ENCODE results near the gene CHMP4A.

Gene CHMP4A

GRCh38 chr14:24235804-24236688 lies 22.8 kb upstream of the CHMP4A start:
- Histone ChIP-seq H3K4me3 (ENCODE audit: low read depth in 1 of 2, low read length in 2 of 2) (no peak overlapping the region), H3K9ac (ENCODE audit: low read depth in 1 of 2, low read length in 2 of 2) (no peak overlapping the region), H3K4me1 (ENCODE audit: control insufficient read depth in 1 of 2, insufficient read depth in 2 of 2, low read length in 2 of 2) (peaks cover 42 to 46% of the 10 kb centered on the region in 2 donors), H3K36me3 (ENCODE audit: control insufficient read depth in 1 of 2, insufficient read depth in 2 of 2, low read length in 2 of 2) (peaks cover 45 to 63% of the 10 kb centered on the region in 2 donors), H3K27me3 (ENCODE audit: control insufficient read depth in 1 of 2, insufficient read depth in 2 of 2, low read length in 2 of 2) (no peaks in the 10 kb centered on the region), H3K9me3 (ENCODE audit: control insufficient read depth in 1 of 2, low read length in 2 of 2) (no peaks in the 10 kb centered on the region), H3K27ac (ENCODE audit: low read depth, low read length) (no peak overlapping the region)

- Histone ChIP-seq H3K9me3 (ENCODE audit: control insufficient read depth in 1 of 2, low read length in 2 of 2) (no peaks in the 10 kb centered on the region), H3K27ac (ENCODE audit: low read depth, low read length) (no peak overlapping the region), H3K36me3 (ENCODE audit: control insufficient read depth in 1 of 2, insufficient read depth in 2 of 2, low read length in 2 of 2) (peaks cover 29 to 47% of the 10 kb centered on the region in 2 donors), H3K27me3 (ENCODE audit: control insufficient read depth in 1 of 2, insufficient read depth in 2 of 2, low read length in 2 of 2) (no peaks in the 10 kb centered on the region), H3K4me1 (ENCODE audit: control insufficient read depth in 1 of 2, insufficient read depth in 2 of 2, low read length in 2 of 2) (peaks cover 28 to 33% of the 10 kb centered on the region in 2 donors), H3K9ac (ENCODE audit: low read depth in 1 of 2, low read length in 2 of 2) (no peak overlapping the region), H3K4me3 (ENCODE audit: low read depth in 1 of 2, low read length in 2 of 2) (no peak overlapping the region)
Measured at GRCh38 chr14:24234095-24235005, 21.1 kb upstream of the CHMP4A start.

- Histone ChIP-seq H3K4me1 (ENCODE audit: control insufficient read depth in 1 of 2, insufficient read depth in 2 of 2, low read length in 2 of 2) (peaks cover 23 to 29% of the 10 kb centered on the region in 2 donors), H3K27ac (ENCODE audit: low read depth, low read length) (no peak overlapping the region), H3K9me3 (ENCODE audit: control insufficient read depth in 1 of 2, low read length in 2 of 2) (no peaks in the 10 kb centered on the region), H3K27me3 (ENCODE audit: control insufficient read depth in 1 of 2, insufficient read depth in 2 of 2, low read length in 2 of 2) (no peaks in the 10 kb centered on the region), H3K9ac (ENCODE audit: low read depth in 1 of 2, low read length in 2 of 2) (peak overlapping the region in 1 of 2 donors; percentile 92), H3K4me3 (ENCODE audit: low read depth in 1 of 2, low read length in 2 of 2) (peak overlapping the region; percentile 85 to 96), H3K36me3 (ENCODE audit: control insufficient read depth in 1 of 2, insufficient read depth in 2 of 2, low read length in 2 of 2) (peaks cover 26 to 38% of the 10 kb centered on the region in 2 donors)
Measured at GRCh38 chr14:24233538-24233866, 20.2 kb upstream of the CHMP4A start.

GRCh38 chr14:24232645-24233537 lies 19.6 kb upstream of the CHMP4A start, which contains the start of gene GMPR2:
Gene GMPR2 (plus strand): TSS chr14:24232929. CDS start chr14:24233254, 325 bp downstream.
- H3K9me3 ChIP-seq (ENCODE audit: control insufficient read depth in 1 of 2, low read length in 2 of 2) = no peaks in the 10 kb centered on the region
- peak within 1 kb of the TSS; percentile 85 to 96 for H3K4me3 ChIP-seq (ENCODE audit: low read depth in 1 of 2, low read length in 2 of 2)
- peak within 1 kb of the TSS; percentile 85 for H3K27ac ChIP-seq (ENCODE audit: low read depth, low read length)
- peaks cover 22 to 29% of the 10 kb centered on the region in 2 donors for H3K4me1 ChIP-seq (ENCODE audit: control insufficient read depth in 1 of 2, insufficient read depth in 2 of 2, low read length in 2 of 2)
- peaks cover 21 to 32% of the 10 kb centered on the region in 2 donors for H3K36me3 ChIP-seq (ENCODE audit: control insufficient read depth in 1 of 2, insufficient read depth in 2 of 2, low read length in 2 of 2)
- peak within 1 kb of the TSS; percentile 92 to 94 for H3K9ac ChIP-seq (ENCODE audit: low read depth in 1 of 2, low read length in 2 of 2)
- H3K27me3 ChIP-seq (ENCODE audit: control insufficient read depth in 1 of 2, insufficient read depth in 2 of 2, low read length in 2 of 2) = no peaks in the 10 kb centered on the region

GRCh38 chr14:24232121-24232644 lies 18.9 kb upstream of the CHMP4A start, which contains the start of gene NEDD8:
Gene NEDD8 (minus strand): TSS chr14:24232367. CDS start chr14:24232267, 100 bp downstream.
- Histone ChIP-seq H3K36me3 (ENCODE audit: control insufficient read depth in 1 of 2, insufficient read depth in 2 of 2, low read length in 2 of 2) (peaks cover 14 to 25% of the 10 kb centered on the region in 2 donors), H3K9ac (ENCODE audit: low read depth in 1 of 2, low read length in 2 of 2) (peak within 1 kb of the TSS; percentile 92 to 94), H3K27me3 (ENCODE audit: control insufficient read depth in 1 of 2, insufficient read depth in 2 of 2, low read length in 2 of 2) (no peaks in the 10 kb centered on the region), H3K27ac (ENCODE audit: low read depth, low read length) (peak within 1 kb of the TSS; percentile 85), H3K4me1 (ENCODE audit: control insufficient read depth in 1 of 2, insufficient read depth in 2 of 2, low read length in 2 of 2) (peaks cover 22 to 29% of the 10 kb centered on the region in 2 donors), H3K4me3 (ENCODE audit: low read depth in 1 of 2, low read length in 2 of 2) (peak within 1 kb of the TSS; percentile 85 to 96), H3K9me3 (ENCODE audit: control insufficient read depth in 1 of 2, low read length in 2 of 2) (no peaks in the 10 kb centered on the region)

- peak overlapping the region; percentile 85 to 96 for H3K4me3 ChIP-seq (ENCODE audit: low read depth in 1 of 2, low read length in 2 of 2)
- H3K27me3 ChIP-seq (ENCODE audit: control insufficient read depth in 1 of 2, insufficient read depth in 2 of 2, low read length in 2 of 2) = no peaks in the 10 kb centered on the region
- H3K4me1 ChIP-seq (ENCODE audit: control insufficient read depth in 1 of 2, insufficient read depth in 2 of 2, low read length in 2 of 2) = peaks cover 22 to 29% of the 10 kb centered on the region in 2 donors
- peak overlapping the region; percentile 85 for H3K27ac ChIP-seq (ENCODE audit: low read depth, low read length)
- H3K9me3 ChIP-seq (ENCODE audit: control insufficient read depth in 1 of 2, low read length in 2 of 2) = no peaks in the 10 kb centered on the region
- H3K9ac ChIP-seq (ENCODE audit: low read depth in 1 of 2, low read length in 2 of 2) = peak overlapping the region; percentile 92 to 94
- peaks cover 8 to 18% of the 10 kb centered on the region in 2 donors for H3K36me3 ChIP-seq (ENCODE audit: control insufficient read depth in 1 of 2, insufficient read depth in 2 of 2, low read length in 2 of 2)
Measured at GRCh38 chr14:24231263-24232120, 18.2 kb upstream of the CHMP4A start.

- Histone ChIP-seq H3K4me3 (ENCODE audit: low read depth in 1 of 2, low read length in 2 of 2) (no peak overlapping the region), H3K36me3 (ENCODE audit: control insufficient read depth in 1 of 2, insufficient read depth in 2 of 2, low read length in 2 of 2) (no peaks in the 10 kb centered on the region), H3K4me1 (ENCODE audit: control insufficient read depth in 1 of 2, insufficient read depth in 2 of 2, low read length in 2 of 2) (peaks cover 17 to 21% of the 10 kb centered on the region in 2 donors), H3K27me3 (ENCODE audit: control insufficient read depth in 1 of 2, insufficient read depth in 2 of 2, low read length in 2 of 2) (no peaks in the 10 kb centered on the region), H3K9me3 (ENCODE audit: control insufficient read depth in 1 of 2, low read length in 2 of 2) (no peaks in the 10 kb centered on the region), H3K27ac (ENCODE audit: low read depth, low read length) (no peak overlapping the region), H3K9ac (ENCODE audit: low read depth in 1 of 2, low read length in 2 of 2) (no peak overlapping the region)
Measured at GRCh38 chr14:24228902-24229301, 15.6 kb upstream of the CHMP4A start.

GRCh38 chr14:24226473-24226872 lies 13.2 kb upstream of the CHMP4A start:
- Histone ChIP-seq H3K36me3 (ENCODE audit: control insufficient read depth in 1 of 2, insufficient read depth in 2 of 2, low read length in 2 of 2) (no peaks in the 10 kb centered on the region), H3K4me3 (ENCODE audit: low read depth in 1 of 2, low read length in 2 of 2) (no peak overlapping the region), H3K4me1 (ENCODE audit: control insufficient read depth in 1 of 2, insufficient read depth in 2 of 2, low read length in 2 of 2) (peaks cover 8% of the 10 kb centered on the region in 2 donors), H3K9ac (ENCODE audit: low read depth in 1 of 2, low read length in 2 of 2) (no peak overlapping the region), H3K27ac (ENCODE audit: low read depth, low read length) (no peak overlapping the region), H3K9me3 (ENCODE audit: control insufficient read depth in 1 of 2, low read length in 2 of 2) (no peaks in the 10 kb centered on the region), H3K27me3 (ENCODE audit: control insufficient read depth in 1 of 2, insufficient read depth in 2 of 2, low read length in 2 of 2) (no peaks in the 10 kb centered on the region)
